Measurements from ENCODE around the gene CDH4.
"Not testable (repeated sequence)": the region's sequence is repeated elsewhere in the genome, so short reads cannot be mapped to it uniquely, and the experiment has no call there.

Gene CDH4

DNA sequence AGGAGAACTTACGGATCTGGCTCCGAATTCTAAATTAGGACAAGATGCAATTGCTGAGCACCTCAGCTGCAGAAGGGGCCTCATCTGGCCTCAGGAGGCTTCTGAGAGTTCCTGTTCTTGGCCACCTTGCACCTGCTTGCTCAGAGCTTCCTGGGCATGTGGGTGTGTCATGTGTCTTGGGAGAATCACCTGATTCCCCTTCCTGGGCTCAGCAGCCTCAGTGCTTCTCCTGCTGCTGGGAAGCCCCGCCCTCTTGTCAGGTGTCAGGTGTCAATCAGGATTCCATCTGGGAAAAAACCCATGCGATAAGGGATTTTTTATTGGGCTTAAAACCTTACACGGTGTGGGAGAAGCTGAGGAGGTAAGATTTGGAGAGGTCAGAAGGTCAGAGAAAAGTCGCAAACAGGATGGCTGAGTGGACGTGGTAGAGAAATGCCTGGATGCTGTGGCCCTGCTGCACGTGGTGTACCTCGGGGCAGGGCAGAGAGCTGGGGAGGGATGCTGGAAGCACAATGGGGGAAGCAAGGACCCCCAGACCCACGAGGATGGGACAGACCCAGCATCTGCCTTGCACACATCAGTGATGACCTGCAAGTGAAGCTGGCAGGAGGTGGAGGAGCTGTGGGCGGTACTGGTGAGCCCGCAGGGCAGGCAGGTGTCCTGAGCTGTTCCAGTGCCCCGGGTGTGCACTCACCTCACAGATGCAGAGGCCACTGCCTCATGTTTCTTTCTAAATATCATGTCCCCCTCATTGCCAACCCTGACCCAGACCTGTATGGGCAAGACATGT lies 170.8 kb downstream of the CDH4 start:
- ATAC-seq = no peak
- Mint-ChIP-seq H3K36me3 (no peaks in the 10 kb centered on the region), H3K9me3 (no peaks in the 10 kb centered on the region), H3K27ac (no peak overlapping the region), H3K4me3 (no peak overlapping the region), H3K4me1 (peaks cover 4% of the 10 kb centered on the region)
- no peak for DNase-seq (ENCODE audit: low spot score in 2 of 2)

DNA sequence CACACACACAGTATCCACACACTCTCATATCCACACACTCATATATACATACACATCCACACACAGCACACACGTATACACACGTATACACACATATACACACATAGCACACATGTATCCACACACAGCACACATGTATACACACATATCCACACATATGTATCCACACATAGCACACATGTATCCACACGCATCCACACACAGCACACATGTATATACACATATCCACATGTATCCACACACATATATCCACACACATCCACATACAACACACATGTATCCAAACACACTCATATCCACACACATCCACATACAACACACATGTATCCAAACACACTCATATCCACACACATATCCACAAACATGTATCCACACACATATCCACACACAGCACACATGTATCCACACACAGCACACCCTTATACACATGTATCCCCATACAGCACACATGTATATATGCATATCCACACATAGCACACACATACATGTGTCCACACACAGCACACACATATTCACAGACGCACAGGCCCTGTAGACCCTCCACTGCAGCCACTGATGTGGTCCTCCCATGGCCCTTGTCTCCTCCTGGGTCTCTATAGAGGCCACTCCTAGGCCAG lies 172.1 kb downstream of the CDH4 start:
- Mint-ChIP-seq H3K27ac (no peak overlapping the region), H3K4me3 (no peak overlapping the region), H3K4me1 (peaks cover 4% of the 10 kb centered on the region), H3K9me3 (no peaks in the 10 kb centered on the region), H3K36me3 (no peaks in the 10 kb centered on the region)
- no peak for DNase-seq (ENCODE audit: low spot score in 2 of 2)
- ATAC-seq = no peak

DNA sequence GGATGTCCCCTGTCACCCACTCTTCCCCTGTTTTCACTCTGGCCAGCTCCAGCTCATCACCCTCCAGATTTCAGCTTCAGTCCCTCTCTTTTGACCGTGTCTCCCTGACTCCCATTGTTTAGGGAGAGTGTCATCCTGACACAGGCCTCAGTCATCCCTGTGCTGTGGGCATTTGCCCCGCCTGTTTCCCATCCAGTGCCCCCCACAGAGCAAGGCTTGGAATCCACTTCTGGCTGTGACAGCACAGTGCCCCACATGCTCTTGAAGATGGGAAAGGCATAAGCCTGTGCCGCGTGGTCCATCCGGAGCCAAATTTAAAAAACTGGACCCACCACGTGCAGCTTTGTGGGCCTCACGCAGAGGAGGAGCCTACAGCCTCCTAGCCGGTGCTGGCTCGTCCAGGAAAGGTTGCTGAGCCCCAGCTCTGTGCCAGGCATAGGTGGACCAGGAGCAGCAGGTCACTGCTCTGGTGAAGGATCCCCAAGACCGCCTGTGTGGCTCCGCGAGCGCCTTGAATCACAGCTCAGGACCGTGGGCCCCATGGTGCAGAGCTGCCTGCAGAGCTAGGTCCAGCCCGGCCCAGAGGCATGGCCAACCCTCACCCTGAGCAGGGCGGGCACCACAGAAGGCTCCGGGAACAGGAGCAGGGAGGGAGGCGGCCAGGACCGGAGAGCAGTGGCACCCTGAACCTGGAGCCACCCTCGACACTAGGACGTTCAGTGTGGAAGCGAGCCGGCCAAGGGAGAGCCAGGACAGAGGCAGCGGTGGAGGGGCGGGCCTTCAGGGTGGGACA lies 172.8 kb downstream of the CDH4 start:
- Mint-ChIP-seq H3K9me3 (no peaks in the 10 kb centered on the region), H3K27ac (no peak overlapping the region), H3K4me3 (no peak overlapping the region), H3K4me1 (peaks cover 4% of the 10 kb centered on the region), H3K36me3 (no peaks in the 10 kb centered on the region)
- no peak for ATAC-seq
- no peak for DNase-seq (ENCODE audit: low spot score in 2 of 2)

DNA sequence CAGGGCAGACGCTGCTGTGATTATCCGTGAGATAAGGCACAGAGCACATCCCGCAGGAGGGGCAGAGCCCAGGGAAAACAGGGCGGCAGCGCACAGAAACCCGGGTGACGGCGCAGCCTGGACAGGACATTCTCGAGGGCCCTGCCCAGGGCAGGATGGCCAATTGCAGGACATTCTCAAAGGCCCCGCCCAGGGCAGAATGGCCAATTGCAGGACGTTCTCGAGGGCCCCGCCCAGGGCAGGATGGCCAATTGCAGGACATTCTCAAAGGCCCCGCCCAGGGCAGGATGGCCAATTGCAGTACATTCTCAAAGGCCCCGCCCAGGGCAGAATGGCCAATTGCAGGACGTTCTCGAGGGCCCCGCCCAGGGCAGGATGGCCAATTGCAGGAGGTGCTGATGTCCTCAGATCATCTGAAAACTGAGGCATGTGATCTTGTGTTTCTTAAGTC lies 173.5 kb downstream of the CDH4 start:
- not testable (repeated sequence) for H3K4me3 Mint-ChIP-seq; H3K9me3 Mint-ChIP-seq; H3K27ac Mint-ChIP-seq; H3K4me1 Mint-ChIP-seq; DNase-seq (ENCODE audit: low spot score in 2 of 2); ATAC-seq; H3K36me3 Mint-ChIP-seq

DNA sequence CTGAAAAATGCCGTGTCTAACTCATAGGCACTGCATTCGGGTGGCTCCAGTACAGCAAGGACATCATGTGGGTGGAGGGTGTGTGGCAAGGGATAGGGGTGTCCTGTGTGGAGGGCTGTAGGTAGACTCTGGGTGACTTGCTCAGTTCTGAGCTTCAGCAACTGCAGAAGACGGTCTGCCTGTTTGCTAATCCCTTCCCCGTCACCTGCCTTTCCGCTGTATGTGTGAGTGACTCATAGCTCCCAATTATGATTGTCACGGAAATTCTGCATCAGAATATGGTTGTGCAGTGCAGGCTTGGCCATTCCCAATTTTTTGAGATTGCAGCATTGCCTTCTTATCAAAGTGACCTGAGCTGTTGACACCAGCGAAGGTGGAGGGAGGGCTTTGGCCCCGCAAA lies 174.3 kb downstream of the CDH4 start:
- no peak for ATAC-seq
- no peaks in the 10 kb centered on the region for H3K9me3 Mint-ChIP-seq
- H3K4me1 Mint-ChIP-seq = no peaks in the 10 kb centered on the region
- H3K36me3 Mint-ChIP-seq = no peaks in the 10 kb centered on the region
- no peak for DNase-seq (ENCODE audit: low spot score in 2 of 2)
- H3K4me3 Mint-ChIP-seq = no peak overlapping the region
- no peak overlapping the region for H3K27ac Mint-ChIP-seq

DNA sequence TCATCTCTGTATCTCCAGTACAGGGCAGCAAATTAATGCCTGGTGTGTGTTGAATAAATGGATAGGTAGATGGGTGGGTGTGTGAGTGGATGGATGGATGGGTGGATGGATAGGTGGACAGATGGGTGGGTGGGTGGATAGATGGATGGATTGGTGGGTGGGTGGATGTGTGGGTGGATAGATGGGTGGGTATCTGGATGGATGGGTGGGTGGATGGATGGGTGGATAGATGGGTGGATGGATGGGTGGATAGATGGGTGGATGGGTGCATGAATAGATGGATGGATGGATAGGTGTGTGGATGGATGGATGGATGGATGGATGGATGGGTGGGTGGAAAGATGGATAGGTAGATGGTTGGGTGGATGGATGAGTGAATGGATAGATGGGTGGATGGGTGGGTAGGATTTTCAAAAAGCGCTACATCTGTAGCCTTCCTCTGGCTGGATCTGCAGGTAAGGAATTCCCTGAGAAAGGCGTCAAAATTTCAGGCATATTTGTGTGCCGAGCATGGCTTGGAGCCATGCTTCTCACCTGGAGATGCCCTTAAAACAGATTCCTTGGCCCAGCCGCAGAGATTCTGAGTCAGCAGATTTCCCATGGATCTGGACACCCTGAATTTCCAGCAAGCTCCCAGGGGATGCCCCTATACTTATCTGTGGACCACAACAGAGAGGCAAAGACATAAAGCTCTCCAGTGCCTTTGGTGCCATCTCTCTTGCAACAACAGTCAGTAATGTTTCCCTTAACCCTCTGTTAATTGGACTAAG lies 177.6 kb downstream of the CDH4 start:
- Mint-ChIP-seq H3K36me3 (no peaks in the 10 kb centered on the region), H3K9me3 (no peaks in the 10 kb centered on the region), H3K4me3 (no peak overlapping the region), H3K27ac (no peak overlapping the region), H3K4me1 (no peaks in the 10 kb centered on the region)
- DNase-seq (ENCODE audit: low spot score in 2 of 2) (no peak), ATAC-seq (no peak)

DNA sequence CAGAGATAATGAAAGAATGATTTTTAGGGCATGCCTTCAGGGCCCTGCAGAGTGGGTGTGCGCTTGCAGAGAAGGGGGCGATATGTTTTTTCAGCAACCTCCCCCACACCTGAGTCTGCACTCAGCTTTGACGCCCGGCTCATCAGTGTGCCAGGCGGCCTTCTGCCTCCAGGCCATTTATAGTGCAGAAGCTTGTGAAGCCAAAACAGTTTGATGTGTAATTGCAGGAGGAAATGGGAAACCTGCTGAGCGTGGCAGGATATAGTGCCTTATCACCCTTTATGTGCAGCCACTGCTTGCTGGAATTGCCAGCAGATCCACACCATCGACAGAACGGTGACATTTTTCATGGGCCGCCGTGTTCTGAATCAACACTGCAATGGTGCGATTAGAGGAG lies 178.2 kb downstream of the CDH4 start:
- Mint-ChIP-seq H3K27ac (no peak overlapping the region), H3K9me3 (no peaks in the 10 kb centered on the region), H3K4me1 (no peaks in the 10 kb centered on the region), H3K36me3 (no peaks in the 10 kb centered on the region), H3K4me3 (no peak overlapping the region)
- DNase-seq (ENCODE audit: low spot score in 2 of 2) = no peak
- no peak for ATAC-seq

DNA sequence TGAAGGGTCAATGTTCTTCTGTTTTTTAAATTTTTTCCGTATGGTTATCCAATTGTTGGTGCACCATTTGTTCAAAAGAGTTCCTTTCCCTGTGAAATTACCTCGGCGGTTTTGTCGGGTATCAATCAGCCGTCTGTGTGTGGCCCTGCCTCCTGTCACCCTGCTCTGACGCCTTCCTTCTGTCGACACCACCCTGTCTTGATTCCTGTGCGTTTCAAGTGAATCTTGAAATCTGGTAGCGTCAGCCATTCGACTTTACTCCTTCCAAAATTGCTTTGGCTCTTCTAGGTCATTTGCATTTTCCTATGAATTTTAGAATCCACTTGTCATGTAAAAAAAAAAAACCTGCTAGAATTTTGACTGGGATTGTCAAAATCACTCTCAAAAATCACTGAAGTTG lies 181.1 kb downstream of the CDH4 start:
- Mint-ChIP-seq H3K4me1 (no peaks in the 10 kb centered on the region), H3K36me3 (no peaks in the 10 kb centered on the region), H3K9me3 (no peaks in the 10 kb centered on the region), H3K27ac (no peak overlapping the region), H3K4me3 (no peak overlapping the region)
- ATAC-seq (no peak), DNase-seq (ENCODE audit: low spot score in 2 of 2) (no peak)

DNA sequence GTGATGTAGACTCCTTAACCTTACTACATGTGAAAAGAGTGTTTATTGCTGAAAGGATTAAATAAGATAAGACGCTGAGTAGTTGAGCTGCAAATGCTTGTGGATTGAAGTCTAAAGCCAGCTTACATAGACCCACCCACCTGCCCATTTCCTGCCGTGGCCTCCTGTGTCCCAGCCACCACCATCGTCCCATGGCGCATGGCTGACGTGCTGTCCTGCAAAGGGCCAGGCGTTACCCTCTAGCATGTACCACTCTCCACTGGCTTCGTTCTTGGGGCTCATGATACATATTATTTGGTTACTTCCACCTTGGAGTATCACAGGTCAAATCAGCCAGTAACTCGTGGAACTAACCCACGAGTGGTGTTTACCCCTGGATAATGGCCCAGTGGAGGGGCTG lies 181.8 kb downstream of the CDH4 start:
- Mint-ChIP-seq H3K4me1 (no peaks in the 10 kb centered on the region), H3K27ac (no peak overlapping the region), H3K36me3 (no peaks in the 10 kb centered on the region), H3K9me3 (no peaks in the 10 kb centered on the region), H3K4me3 (no peak overlapping the region)
- no peak for DNase-seq (ENCODE audit: low spot score in 2 of 2)
- no peak for ATAC-seq

DNA sequence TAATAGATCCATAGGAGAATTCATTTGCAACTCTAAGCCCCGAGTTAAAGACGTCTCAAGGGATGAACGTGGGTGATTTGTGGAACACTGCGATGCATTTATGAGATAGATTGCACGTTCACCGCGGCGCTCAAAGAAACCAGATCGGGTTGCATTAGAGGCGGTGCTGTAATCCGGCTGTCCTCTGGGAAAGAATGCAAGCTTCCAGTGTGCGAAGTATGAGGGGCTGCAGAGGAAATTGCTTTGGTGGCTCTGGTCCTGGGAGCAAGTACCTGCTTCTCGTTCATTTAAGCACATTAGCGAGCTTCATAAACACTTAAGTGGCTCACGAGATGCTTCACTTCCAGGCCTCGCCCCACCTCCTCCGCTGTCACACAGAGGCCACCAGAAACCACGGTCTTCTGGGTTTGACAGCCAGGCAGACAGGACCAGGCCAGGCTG lies 182.3 kb downstream of the CDH4 start:
- H3K4me3 Mint-ChIP-seq = no peak overlapping the region
- ATAC-seq = no peak

DNA sequence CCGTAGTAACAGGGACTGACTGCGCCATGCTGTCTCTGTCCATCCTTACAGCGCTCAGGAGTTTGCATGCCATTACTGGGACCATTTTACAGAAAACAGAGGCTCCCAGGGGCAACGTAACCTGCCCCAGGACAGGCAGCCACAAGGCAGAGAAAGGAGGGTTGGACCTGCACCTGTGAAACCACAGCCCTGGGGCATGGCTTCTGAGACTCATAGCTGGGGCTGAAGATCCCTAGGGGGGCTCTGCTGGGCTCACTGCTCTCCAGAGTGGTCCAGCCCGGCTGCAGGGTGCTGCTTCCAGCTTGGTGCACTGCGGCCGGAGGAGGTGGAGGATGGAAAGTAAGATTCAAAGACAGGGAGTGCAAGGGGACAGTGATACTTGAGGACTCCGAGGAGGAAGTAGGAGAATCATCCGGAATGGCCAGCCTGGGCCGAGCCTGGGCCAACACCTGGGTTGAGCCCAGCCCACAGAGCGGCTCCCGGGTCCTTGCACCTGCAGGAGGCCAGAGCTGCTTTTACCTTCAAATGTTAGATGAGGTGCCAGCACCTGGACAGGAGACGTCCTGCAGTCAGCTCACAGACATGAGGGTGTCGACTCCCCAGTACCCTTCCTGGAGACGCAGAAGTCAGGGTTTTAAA lies 183.2 kb downstream of the CDH4 start:
- Mint-ChIP-seq H3K4me1 (no peaks in the 10 kb centered on the region), H3K36me3 (no peaks in the 10 kb centered on the region), H3K27ac (no peak overlapping the region), H3K4me3 (no peak overlapping the region), H3K9me3 (no peaks in the 10 kb centered on the region)
- no peak for ATAC-seq
- no peak for DNase-seq (ENCODE audit: low spot score in 2 of 2)

More for the DNA sequence above, 182.3 kb downstream of the CDH4 start:
- H3K36me3 Mint-ChIP-seq = no peaks in the 10 kb centered on the region
- no peak for DNase-seq (ENCODE audit: low spot score in 2 of 2)
- H3K27ac Mint-ChIP-seq = no peak overlapping the region
- no peaks in the 10 kb centered on the region for H3K9me3 Mint-ChIP-seq
- H3K4me1 Mint-ChIP-seq = no peaks in the 10 kb centered on the region

DNA sequence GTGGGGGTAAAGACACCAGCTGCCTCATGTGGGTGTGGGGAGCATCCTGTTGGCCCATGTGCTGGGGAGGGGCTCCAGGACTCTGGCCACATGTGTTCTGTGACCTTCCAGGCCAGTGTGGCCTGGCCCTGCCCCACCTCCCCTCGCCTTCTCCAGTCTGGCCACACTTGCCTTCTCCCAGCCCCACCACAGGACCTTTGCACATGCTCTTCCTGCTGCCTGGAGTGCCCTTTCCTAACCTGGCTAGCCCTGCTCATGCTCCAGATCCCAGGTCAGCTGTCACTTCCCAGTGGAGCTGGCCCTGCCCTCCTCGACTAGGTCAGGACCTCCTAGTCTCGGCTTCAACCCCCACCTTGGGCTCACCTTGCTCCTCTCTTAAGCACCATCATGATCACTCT lies 183.8 kb downstream of the CDH4 start:
- Mint-ChIP-seq H3K4me1 (no peaks in the 10 kb centered on the region), H3K36me3 (no peaks in the 10 kb centered on the region), H3K4me3 (no peak overlapping the region), H3K9me3 (no peaks in the 10 kb centered on the region), H3K27ac (no peak overlapping the region)
- no peak for DNase-seq (ENCODE audit: low spot score in 2 of 2)
- no peak for ATAC-seq

DNA sequence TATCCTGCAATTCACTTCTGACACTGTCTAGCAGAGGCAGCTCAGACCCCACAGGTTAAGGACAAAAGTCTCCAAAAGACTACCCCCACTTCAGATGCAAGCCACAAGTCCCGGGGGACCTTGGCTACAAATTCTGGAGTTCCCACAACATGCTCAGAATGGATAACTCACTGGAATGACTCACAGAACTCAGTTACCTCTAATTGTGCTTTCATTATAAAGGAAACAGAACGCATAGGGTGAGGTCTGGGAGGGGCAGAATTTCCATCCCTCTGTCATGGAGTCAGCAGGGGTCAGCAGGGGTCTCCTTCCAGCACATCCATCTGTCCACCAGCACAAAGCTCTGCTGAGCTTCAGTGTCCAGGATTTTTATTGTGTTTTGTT lies 184.2 kb downstream of the CDH4 start:
- H3K27ac Mint-ChIP-seq = no peak overlapping the region
- H3K4me1 Mint-ChIP-seq = no peaks in the 10 kb centered on the region
- no peaks in the 10 kb centered on the region for H3K9me3 Mint-ChIP-seq
- H3K36me3 Mint-ChIP-seq = no peaks in the 10 kb centered on the region
- DNase-seq (ENCODE audit: low spot score in 2 of 2) (no peak), ATAC-seq (no peak)
- no peak overlapping the region for H3K4me3 Mint-ChIP-seq

DNA sequence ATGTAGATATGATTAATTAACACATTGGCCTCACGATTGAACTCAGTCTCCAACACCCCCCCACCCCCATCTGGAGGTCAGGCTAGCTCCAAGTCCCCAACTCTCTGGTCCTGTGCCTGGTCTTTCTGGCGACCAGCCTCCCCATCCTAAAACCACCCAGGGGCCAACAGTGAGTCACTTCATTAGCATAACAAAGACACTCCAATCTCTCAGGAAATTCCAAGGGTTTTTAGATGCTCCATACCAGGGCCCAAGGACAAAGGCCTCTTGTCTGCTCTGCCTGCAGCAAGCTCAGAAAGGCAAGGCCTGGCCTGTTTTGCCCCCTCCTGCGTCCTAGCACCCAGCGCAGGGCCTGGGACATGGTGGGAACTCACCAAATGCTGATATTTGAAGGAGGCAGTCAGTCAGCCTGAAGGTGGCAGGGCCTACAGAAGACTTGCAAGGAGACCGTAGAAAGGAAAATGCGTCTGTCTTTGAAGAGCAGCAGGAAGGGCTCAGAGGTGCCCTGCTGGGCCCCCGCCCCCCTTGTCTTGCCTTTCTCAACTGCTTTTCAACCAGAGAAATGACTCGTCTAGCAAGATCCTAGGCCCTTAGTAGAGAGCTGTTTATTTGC lies 184.7 kb downstream of the CDH4 start:
- Mint-ChIP-seq H3K4me1 (no peaks in the 10 kb centered on the region), H3K27ac (no peak overlapping the region), H3K4me3 (no peak overlapping the region), H3K9me3 (no peaks in the 10 kb centered on the region), H3K36me3 (no peaks in the 10 kb centered on the region)
- DNase-seq (ENCODE audit: low spot score in 2 of 2) (no peak), ATAC-seq (no peak)

Measured in stimulated activated effector memory CD8-positive, alpha-beta T cell treated with anti-CD3 and anti-CD28 coated beads, Interleukin-12 subunit alpha, Interleukin-12 subunit beta, amount 100 ng/mL, for 72 hours (primary cell).